C4-2B (cell line): ENCODE data around the gene RALGAPB.

Experiments
- CTCF ChIP-seq: fragments of 450-650 bp; conservative IDR thresholded peaks from 2 replicates; pipeline ENCODE4 v1.5.1; 2017; ENCODE audit warnings: mild to moderate bottlenecking
- ZFX ChIP-seq: fragments of 450-650 bp; IDR thresholded peaks from 2 replicates; pipeline ENCODE4 v1.6.1; 2017

DNA sequence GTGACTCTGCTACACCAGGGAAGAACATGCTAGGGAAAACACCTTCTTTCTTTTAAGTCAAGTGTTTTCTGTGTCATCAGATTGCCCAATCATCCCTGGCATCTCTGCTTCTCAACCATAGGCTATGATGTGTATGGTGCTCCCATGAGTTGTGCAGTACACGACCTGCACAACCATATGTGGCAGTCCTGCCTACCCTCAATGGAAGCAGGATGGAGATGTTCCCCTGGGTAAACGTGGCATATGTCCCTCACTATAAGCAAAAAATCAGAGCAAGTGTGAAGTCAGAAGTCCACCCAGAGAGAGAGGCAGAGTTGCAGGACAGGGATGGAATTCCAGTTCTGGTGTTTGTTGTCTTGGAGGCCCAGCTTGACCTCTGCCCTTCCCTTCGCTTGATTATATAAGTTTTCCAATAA is 27.3 kb upstream of the RALGAPB start:
- no peak for TF ChIP-seq CTCF
- TF ChIP-seq ZFX: no peak
